ENCODE measurements around the gene TP53TG5.

DNA sequence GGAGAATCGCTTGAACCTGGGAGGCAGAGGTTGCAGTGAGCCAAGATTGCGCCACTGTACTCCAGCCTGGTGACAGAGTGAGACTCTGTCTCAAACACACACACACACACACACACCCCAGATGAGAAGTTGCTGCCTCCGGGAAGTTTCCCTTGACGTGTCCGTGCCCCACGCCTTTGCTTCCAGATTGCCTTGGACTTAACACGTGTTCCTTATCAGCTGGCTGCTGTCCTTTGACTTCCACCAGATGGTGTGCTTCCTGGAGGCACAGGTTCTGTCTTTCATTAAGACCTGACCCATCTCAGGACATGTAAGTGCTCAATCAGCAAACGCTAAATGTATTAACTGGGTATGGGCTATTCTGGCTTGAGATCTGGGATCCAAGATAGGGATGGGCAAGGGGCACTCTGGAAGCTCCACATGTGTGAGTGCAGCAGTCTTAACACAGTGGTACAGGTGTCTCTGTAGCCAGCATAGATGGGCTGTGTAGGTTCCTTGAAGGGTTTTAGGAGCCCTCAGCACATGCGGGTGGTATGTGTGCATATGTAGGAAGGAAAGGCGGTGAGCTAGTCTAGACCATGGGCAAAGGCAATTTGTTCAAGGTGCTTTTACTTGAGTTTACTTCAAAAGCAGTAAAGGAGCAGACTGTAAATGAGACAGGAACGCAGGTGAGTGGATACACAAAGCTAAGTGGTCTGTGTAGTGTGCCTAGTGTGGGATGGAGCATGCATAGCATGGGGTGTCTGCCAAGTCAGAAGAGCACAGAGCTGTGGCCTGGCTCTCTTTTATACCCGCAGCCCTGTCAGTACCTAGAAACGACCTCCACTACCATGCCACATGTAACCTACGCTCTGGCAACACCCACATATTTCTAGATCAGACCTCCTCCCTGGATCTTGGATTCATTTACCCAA, 49.4 kb upstream of the TP53TG5 start:
- TF ChIP-seq ZNF10 (tag by site-specific recombination; IDR thresholded peaks at IDR 0.05): no peak
- TF ChIP-seq ZNF501 (tag by site-specific recombination; IDR thresholded peaks at IDR 0.05): no peak
- TF ChIP-seq, protein P1, sequence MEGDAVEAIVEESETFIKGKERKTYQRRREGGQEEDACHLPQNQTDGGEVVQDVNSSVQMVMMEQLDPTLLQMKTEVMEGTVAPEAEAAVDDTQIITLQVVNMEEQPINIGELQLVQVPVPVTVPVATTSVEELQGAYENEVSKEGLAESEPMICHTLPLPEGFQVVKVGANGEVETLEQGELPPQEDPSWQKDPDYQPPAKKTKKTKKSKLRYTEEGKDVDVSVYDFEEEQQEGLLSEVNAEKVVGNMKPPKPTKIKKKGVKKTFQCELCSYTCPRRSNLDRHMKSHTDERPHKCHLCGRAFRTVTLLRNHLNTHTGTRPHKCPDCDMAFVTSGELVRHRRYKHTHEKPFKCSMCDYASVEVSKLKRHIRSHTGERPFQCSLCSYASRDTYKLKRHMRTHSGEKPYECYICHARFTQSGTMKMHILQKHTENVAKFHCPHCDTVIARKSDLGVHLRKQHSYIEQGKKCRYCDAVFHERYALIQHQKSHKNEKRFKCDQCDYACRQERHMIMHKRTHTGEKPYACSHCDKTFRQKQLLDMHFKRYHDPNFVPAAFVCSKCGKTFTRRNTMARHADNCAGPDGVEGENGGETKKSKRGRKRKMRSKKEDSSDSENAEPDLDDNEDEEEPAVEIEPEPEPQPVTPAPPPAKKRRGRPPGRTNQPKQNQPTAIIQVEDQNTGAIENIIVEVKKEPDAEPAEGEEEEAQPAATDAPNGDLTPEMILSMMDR (tag by site-specific recombination; IDR thresholded peaks at IDR 0.05): no peak
- no peak for TF ChIP-seq KLF1 (tag by site-specific recombination; IDR thresholded peaks at IDR 0.05)
- TF ChIP-seq, protein P2, sequence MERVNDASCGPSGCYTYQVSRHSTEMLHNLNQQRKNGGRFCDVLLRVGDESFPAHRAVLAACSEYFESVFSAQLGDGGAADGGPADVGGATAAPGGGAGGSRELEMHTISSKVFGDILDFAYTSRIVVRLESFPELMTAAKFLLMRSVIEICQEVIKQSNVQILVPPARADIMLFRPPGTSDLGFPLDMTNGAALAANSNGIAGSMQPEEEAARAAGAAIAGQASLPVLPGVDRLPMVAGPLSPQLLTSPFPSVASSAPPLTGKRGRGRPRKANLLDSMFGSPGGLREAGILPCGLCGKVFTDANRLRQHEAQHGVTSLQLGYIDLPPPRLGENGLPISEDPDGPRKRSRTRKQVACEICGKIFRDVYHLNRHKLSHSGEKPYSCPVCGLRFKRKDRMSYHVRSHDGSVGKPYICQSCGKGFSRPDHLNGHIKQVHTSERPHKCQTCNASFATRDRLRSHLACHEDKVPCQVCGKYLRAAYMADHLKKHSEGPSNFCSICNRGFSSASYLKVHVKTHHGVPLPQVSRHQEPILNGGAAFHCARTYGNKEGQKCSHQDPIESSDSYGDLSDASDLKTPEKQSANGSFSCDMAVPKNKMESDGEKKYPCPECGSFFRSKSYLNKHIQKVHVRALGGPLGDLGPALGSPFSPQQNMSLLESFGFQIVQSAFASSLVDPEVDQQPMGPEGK (tag by site-specific recombination; IDR thresholded peaks at IDR 0.05): no peak
- no peak for TF ChIP-seq ZNF37A (tag by site-specific recombination; IDR thresholded peaks at IDR 0.05)

Data from HEK293 (cell line).